ENCODE data around the gene FGFR2.

Gene FGFR2

DNA sequence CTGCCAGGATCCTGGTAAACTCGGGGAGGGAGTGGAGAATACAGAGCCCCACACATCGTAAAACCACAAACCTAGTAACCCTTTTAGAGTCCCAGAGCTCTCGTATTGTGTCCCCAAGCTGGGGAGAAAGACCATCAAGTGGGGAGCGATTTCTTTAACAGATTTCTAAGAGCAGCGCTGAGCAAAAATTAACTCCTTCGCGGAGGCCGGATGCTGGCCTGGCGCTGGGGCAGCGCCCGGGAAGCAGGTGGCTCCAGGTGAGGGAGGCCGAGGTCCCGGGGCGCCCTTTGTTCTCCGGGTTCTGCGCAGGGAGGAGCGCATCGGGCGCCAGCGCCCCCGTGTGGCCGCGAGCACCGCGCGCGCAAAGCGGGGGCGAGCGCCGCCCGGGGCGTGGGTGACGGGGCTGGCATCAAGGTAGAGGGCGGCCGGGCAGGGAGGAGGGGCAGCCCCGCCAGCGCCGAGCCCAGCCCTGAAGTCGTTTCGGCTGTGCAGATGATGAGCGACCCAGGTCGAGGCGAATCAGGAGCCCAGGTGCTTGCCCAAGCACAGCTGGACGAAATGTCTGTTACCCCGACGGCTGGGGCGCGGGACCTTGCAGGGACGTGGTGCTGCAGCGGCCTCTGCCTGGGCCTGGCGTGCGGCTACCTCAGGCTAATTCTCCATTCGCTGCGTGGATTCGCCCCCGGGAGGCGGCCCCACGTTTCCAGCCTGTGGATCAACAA, 10.4 kb upstream of the FGFR2 start:
- Histone ChIP-seq H3K4me3 (ENCODE audit: low read length) (peak overlapping the region; percentile 33), H3K27ac (ENCODE audit: low read length) (no peak overlapping the region)

DNA sequence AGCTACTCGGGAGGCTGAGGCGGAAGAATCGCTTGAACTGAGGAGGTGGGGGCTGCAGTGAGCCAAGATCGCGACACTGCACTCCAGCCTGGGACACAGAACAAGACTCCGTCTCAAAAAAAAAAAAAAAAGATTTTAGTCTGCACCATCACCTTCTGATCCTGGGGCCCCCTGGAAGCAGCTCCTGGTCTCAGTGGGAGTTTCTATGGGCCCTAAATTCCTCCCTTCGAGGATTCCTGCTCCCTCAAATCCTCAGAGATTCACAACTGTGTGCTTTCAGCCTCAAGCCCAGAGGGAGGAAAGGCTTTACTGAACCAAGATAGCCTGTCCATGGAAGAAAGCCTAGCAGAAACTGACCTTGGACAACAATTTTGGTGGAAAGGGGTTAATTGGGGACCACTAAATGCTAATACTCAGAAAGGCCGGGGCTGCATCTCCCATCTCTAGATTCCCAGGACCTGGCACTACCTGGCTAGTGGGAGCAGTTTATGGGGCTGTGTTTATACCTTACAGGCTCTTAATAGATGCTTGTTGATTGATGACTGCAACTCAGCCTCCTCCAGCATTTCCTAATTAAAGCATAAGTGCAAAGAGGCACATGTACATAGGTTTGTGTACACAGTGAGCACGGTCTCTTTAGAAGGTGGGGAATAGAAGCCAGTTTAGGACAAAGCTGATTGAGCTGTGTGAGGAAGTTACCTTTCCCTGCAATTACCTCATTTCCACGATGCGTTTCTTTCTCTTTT, 9.2 kb upstream of the FGFR2 start:
- Histone ChIP-seq H3K9me3 (ENCODE audit: control insufficient read depth, low read depth, low read length) (no peaks in the 10 kb centered on the region), H3K4me1 (ENCODE audit: control insufficient read depth, low read depth, low read length) (no peaks in the 10 kb centered on the region), H3K4me3 (ENCODE audit: low read length) (no peak overlapping the region), H3K36me3 (ENCODE audit: control insufficient read depth, low read depth, low read length) (no peaks in the 10 kb centered on the region), H3K9ac (ENCODE audit: low read length) (no peak overlapping the region), H3K27me3 (ENCODE audit: control insufficient read depth, insufficient read depth, low read length) (peaks cover 8% of the 10 kb centered on the region), H3K27ac (ENCODE audit: low read length) (no peak overlapping the region)

More for the DNA sequence above, 10.4 kb upstream of the FGFR2 start:
- Histone ChIP-seq H3K36me3 (ENCODE audit: control insufficient read depth, low read depth, low read length) (no peaks in the 10 kb centered on the region), H3K9ac (ENCODE audit: low read length) (no peak overlapping the region), H3K9me3 (ENCODE audit: control insufficient read depth, low read depth, low read length) (no peaks in the 10 kb centered on the region), H3K27me3 (ENCODE audit: control insufficient read depth, insufficient read depth, low read length) (peaks cover 8% of the 10 kb centered on the region), H3K4me1 (ENCODE audit: control insufficient read depth, low read depth, low read length) (no peaks in the 10 kb centered on the region)

DNA sequence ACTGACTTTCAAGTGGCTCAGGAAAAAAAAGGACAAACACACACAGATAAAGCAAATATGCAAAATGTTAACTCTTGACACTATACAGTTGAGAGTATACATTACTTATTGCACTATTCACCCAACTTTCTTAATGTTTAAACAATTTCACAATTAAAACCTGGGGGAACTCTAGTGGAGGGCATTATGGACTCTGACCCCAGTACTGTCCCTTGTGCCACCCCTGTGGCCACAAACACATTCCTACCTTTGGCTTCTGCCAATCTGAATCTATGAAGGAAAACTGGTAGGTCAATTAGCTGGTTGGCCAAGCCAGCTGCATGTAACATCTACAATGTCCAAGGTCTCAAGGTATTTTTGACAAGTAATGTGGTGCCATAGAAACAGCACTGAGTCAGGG, 7.5 kb upstream of the FGFR2 start:
- H3K27me3 ChIP-seq (ENCODE audit: control insufficient read depth, insufficient read depth, low read length), result peaks cover 12% of the 10 kb centered on the region
- H3K27ac ChIP-seq (ENCODE audit: low read length), result no peak overlapping the region
- H3K4me3 ChIP-seq (ENCODE audit: low read length), result no peak overlapping the region
- H3K4me1 ChIP-seq (ENCODE audit: control insufficient read depth, low read depth, low read length), result peaks cover 9% of the 10 kb centered on the region
- H3K36me3 ChIP-seq (ENCODE audit: control insufficient read depth, low read depth, low read length), result no peaks in the 10 kb centered on the region
- H3K9ac ChIP-seq (ENCODE audit: low read length), result no peak overlapping the region
- no peaks in the 10 kb centered on the region for H3K9me3 ChIP-seq (ENCODE audit: control insufficient read depth, low read depth, low read length)

DNA sequence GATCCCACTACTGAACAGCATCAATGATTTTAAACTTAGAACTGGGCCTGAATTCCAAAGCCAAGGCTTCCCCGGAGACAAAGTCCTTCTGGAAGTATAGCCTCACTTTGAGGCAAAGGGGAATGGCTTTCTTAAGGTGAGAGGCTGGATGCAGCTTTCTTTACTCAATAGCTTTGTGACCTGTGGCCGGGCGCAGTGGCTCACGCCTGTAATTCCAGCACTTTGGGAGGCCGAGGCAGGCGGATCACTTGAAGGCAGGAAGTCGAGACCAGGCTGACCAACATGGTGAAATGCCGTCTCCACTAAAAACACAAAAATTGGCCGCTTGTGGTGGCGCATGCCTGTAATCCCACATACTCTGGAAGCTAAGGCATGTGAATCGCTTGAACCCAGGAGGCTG, 3.2 kb upstream of the FGFR2 start:
- H3K4me1 ChIP-seq (ENCODE audit: control insufficient read depth, low read depth, low read length), result peaks cover 29% of the 10 kb centered on the region
- H3K9me3 ChIP-seq (ENCODE audit: control insufficient read depth, low read depth, low read length), result no peaks in the 10 kb centered on the region
- H3K4me3 ChIP-seq (ENCODE audit: low read length), result peak overlapping the region; percentile 3

DNA sequence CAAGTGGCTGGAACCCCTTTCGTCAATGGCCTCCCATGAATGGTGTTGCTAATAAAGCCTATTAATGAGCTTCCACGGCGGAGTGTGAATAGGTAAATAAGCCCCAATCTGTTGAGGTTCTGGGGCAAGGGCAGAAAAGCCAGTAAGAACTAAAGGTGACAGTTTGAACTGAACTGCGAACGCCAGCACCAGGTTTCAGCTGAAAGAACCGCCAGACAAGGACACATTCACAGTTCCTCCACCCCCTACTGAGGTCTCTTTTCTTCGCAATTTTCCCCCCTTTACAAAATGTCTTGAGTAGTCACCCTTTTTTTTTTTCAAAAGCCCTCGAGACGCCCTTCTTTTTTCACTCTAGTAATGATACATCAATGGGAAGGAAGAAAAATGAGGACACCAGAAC, 2.4 kb upstream of the FGFR2 start:
- Histone ChIP-seq H3K4me3 (ENCODE audit: low read length) (peak overlapping the region; percentile 3), H3K9me3 (ENCODE audit: control insufficient read depth, low read depth, low read length) (no peaks in the 10 kb centered on the region), H3K4me1 (ENCODE audit: control insufficient read depth, low read depth, low read length) (peaks cover 31% of the 10 kb centered on the region), H3K27me3 (ENCODE audit: control insufficient read depth, insufficient read depth, low read length) (peaks cover 15% of the 10 kb centered on the region), H3K27ac (ENCODE audit: low read length) (no peak overlapping the region), H3K36me3 (ENCODE audit: control insufficient read depth, low read depth, low read length) (no peaks in the 10 kb centered on the region), H3K9ac (ENCODE audit: low read length) (no peak overlapping the region)

More for the DNA sequence above, 3.2 kb upstream of the FGFR2 start:
- no peak overlapping the region for H3K9ac ChIP-seq (ENCODE audit: low read length)
- no peaks in the 10 kb centered on the region for H3K36me3 ChIP-seq (ENCODE audit: control insufficient read depth, low read depth, low read length)
- no peak overlapping the region for H3K27ac ChIP-seq (ENCODE audit: low read length)
- peaks cover 15% of the 10 kb centered on the region for H3K27me3 ChIP-seq (ENCODE audit: control insufficient read depth, insufficient read depth, low read length)

GRCh38 chr10:121599947-121600346, 1.7 kb upstream of the FGFR2 start:
- Histone ChIP-seq H3K36me3 (ENCODE audit: control insufficient read depth, low read depth, low read length) (peaks cover 6% of the 10 kb centered on the region), H3K4me1 (ENCODE audit: control insufficient read depth, low read depth, low read length) (peaks cover 38% of the 10 kb centered on the region), H3K27ac (ENCODE audit: low read length) (no peak overlapping the region), H3K27me3 (ENCODE audit: control insufficient read depth, insufficient read depth, low read length) (peaks cover 15% of the 10 kb centered on the region), H3K4me3 (ENCODE audit: low read length) (peak overlapping the region; percentile 10), H3K9ac (ENCODE audit: low read length) (no peak overlapping the region), H3K9me3 (ENCODE audit: control insufficient read depth, low read depth, low read length) (no peaks in the 10 kb centered on the region)

- Histone ChIP-seq H3K4me3 (ENCODE audit: low read length) (peak overlapping the region; percentile 89), H3K9me3 (ENCODE audit: control insufficient read depth, low read depth, low read length) (no peaks in the 10 kb centered on the region), H3K36me3 (ENCODE audit: control insufficient read depth, low read depth, low read length) (peaks cover 27% of the 10 kb centered on the region), H3K27ac (ENCODE audit: low read length) (peak overlapping the region; percentile 89), H3K27me3 (ENCODE audit: control insufficient read depth, insufficient read depth, low read length) (peaks cover 19% of the 10 kb centered on the region), H3K4me1 (ENCODE audit: control insufficient read depth, low read depth, low read length) (peaks cover 60% of the 10 kb centered on the region), H3K9ac (ENCODE audit: low read length) (peak overlapping the region; percentile 86)
Observed at GRCh38 chr10:121597504-121598262, 561 bp downstream of the FGFR2 start.

DNA sequence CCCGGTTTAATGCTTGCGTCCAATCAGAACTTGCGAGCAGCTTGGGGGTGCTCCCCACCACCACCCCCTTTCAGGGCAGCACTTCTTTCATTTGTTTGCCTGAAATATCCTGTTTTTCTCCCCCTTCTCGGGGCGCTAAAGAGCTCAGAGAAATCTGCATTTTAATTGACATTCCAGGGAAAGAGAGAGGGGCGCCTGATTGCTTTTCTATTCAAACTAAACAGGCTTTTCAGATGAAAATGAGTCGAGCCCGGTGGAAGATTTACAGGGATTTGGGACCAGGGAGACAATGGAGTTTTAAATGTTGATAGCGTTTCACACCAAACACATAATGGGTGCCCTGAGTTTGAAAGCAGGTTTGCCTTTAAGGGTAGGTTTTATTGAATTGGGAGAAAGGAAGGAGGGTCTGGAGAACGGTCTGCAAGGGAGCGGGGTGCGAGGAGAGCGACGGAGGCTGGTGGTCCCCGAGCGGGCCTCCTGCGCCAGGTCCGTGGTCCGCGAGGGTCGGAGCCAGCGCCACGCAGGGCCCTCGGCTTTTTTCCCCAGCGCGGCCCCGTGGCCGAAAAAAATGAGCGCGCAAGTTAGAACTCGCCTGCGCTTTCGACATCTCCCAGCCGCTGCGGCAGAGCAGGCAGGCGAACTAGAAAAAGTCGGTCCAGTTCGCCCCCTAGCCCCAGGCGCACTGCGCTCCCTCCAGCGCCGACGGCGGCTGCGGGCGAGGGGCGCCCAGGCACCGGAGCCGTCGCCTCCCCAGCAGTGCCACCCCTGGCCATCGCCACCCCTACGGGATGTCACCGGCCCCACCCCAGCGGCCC, 1.3 kb downstream of the FGFR2 start:
- Histone ChIP-seq H3K4me1 (ENCODE audit: control insufficient read depth, low read depth, low read length) (peaks cover 68% of the 10 kb centered on the region), H3K27ac (ENCODE audit: low read length) (peak overlapping the region; percentile 89), H3K4me3 (ENCODE audit: low read length) (peak overlapping the region; percentile 89), H3K27me3 (ENCODE audit: control insufficient read depth, insufficient read depth, low read length) (peaks cover 19% of the 10 kb centered on the region), H3K9ac (ENCODE audit: low read length) (peak overlapping the region; percentile 86), H3K9me3 (ENCODE audit: control insufficient read depth, low read depth, low read length) (no peaks in the 10 kb centered on the region), H3K36me3 (ENCODE audit: control insufficient read depth, low read depth, low read length) (peaks cover 35% of the 10 kb centered on the region)

GRCh38 chr10:121595806-121596688, 2.2 kb downstream of the FGFR2 start:
- Histone ChIP-seq H3K4me3 (ENCODE audit: low read length) (peak overlapping the region; percentile 89), H3K9ac (ENCODE audit: low read length) (peak overlapping the region; percentile 86), H3K36me3 (ENCODE audit: control insufficient read depth, low read depth, low read length) (peaks cover 43% of the 10 kb centered on the region), H3K9me3 (ENCODE audit: control insufficient read depth, low read depth, low read length) (no peaks in the 10 kb centered on the region), H3K27me3 (ENCODE audit: control insufficient read depth, insufficient read depth, low read length) (peaks cover 15% of the 10 kb centered on the region), H3K27ac (ENCODE audit: low read length) (peak overlapping the region; percentile 46), H3K4me1 (ENCODE audit: control insufficient read depth, low read depth, low read length) (peaks cover 71% of the 10 kb centered on the region)

DNA sequence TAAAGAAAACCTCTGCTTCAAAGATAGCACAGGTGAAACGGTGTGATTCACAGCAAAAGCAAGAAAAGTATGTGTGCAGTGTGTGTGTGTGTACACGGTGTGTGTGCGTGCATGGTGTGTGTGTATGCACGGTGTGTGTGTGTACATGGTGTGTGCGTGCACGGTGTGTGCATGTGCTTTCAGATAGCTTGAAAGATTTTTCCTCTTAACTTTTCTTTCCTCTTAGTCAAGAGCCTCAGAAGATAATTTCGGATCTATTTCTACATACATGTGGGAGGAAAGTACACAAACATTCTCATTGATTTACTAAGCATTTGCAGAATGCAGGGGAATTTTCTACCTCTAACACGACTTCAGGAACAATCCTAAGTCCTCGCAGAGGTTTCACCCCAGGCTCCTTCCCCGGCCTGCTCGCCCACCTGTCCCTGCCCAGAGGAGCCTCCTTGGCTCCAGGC, 2.9 kb downstream of the FGFR2 start:
- Histone ChIP-seq H3K4me3 (ENCODE audit: low read length) (peak overlapping the region; percentile 89), H3K36me3 (ENCODE audit: control insufficient read depth, low read depth, low read length) (peaks cover 47% of the 10 kb centered on the region), H3K4me1 (ENCODE audit: control insufficient read depth, low read depth, low read length) (peaks cover 71% of the 10 kb centered on the region), H3K9ac (ENCODE audit: low read length) (peak overlapping the region; percentile 86), H3K27ac (ENCODE audit: low read length) (no peak overlapping the region), H3K27me3 (ENCODE audit: control insufficient read depth, insufficient read depth, low read length) (peaks cover 14% of the 10 kb centered on the region), H3K9me3 (ENCODE audit: control insufficient read depth, low read depth, low read length) (no peaks in the 10 kb centered on the region)
